SK-N-SH treated with all-trans-retinoic acid at 6 μM for 48 hours (cell line): ENCODE measurements around the gene PTPN13.

Source experiments
- ATAC-seq: fragments of 200-7000 bp; cut with Tn5 transposase; 3 replicates; pipeline ENCODE4 v1.9.1; 2020; ENCODE audit warnings: mild to moderate bottlenecking, moderate library complexity
- ARNTL ChIP-seq: fragments of 450-650 bp; formaldehyde crosslinking; IDR thresholded peaks from 2 replicates; pipeline ENCODE4 v1.5.0; 2020; ENCODE audit warnings: low read depth, mild to moderate bottlenecking, moderate library complexity, borderline replicate concordance
- CREB5 ChIP-seq: fragments of 250-450 bp; sonication (Bioruptor Pico); IDR thresholded peaks from 2 replicates; pipeline ENCODE4 v1.5.1; 2020; ENCODE audit warnings: low read depth, mild to moderate bottlenecking, moderate library complexity
- CSDC2 ChIP-seq: fragments of 250-450 bp; sonication (Bioruptor Pico); IDR thresholded peaks from 2 replicates; pipeline ENCODE4 v1.5.0; 2020; ENCODE audit warnings: mild to moderate bottlenecking, moderate library complexity
- CSRNP3 ChIP-seq: fragments of 250-450 bp; sonication (Bioruptor Pico); IDR thresholded peaks from 2 replicates; pipeline ENCODE4 v1.5.1; 2021; ENCODE audit warnings: mild to moderate bottlenecking, moderate library complexity
- GLIS3 ChIP-seq: fragments of 250-450 bp; sonication (Bioruptor Pico); IDR thresholded peaks from 2 replicates; pipeline ENCODE4 v1.5.0; 2020; ENCODE audit warnings: mild to moderate bottlenecking, moderate library complexity
- POU6F1 ChIP-seq: fragments of 250-450 bp; sonication (Bioruptor Pico); IDR thresholded peaks from 2 replicates; pipeline ENCODE4 v1.8.0; 2021; ENCODE audit warnings: low read depth, mild to moderate bottlenecking, moderate library complexity, borderline replicate concordance
- PPARA ChIP-seq: fragments of 250-450 bp; sonication (Bioruptor Pico); IDR thresholded peaks from 2 replicates; pipeline ENCODE4 v1.5.0; 2020; ENCODE audit warnings: mild to moderate bottlenecking, borderline replicate concordance
- RARB ChIP-seq: fragments of 250-450 bp; sonication (Bioruptor Pico); IDR thresholded peaks from 2 replicates; pipeline ENCODE4 v1.8.0; 2021; ENCODE audit warnings: mild to moderate bottlenecking, moderate library complexity
- TSHZ2 ChIP-seq: fragments of 250-450 bp; sonication (Bioruptor Pico); IDR thresholded peaks from 2 replicates; pipeline ENCODE4 v1.5.0; 2020; ENCODE audit warnings: mild to moderate bottlenecking, moderate library complexity
- ZC3H10 ChIP-seq: fragments of 250-450 bp; sonication (Bioruptor Pico); IDR thresholded peaks from 2 replicates; pipeline ENCODE4 v1.5.1; 2021; ENCODE audit warnings: mild to moderate bottlenecking, moderate library complexity
- ZFP3 ChIP-seq: fragments of 250-450 bp; sonication (Bioruptor Pico); IDR thresholded peaks from 2 replicates; pipeline ENCODE4 v1.5.0; 2020; ENCODE audit warnings: mild to moderate bottlenecking, moderate library complexity
- ZFP30 ChIP-seq: fragments of 450-650 bp; formaldehyde crosslinking; IDR thresholded peaks from 2 replicates; pipeline ENCODE4 v1.5.0; 2022; ENCODE audit warnings: mild to moderate bottlenecking, moderate library complexity
- ZNF565 ChIP-seq: fragments of 450-650 bp; formaldehyde crosslinking; conservative IDR thresholded peaks from 2 replicates; pipeline ENCODE4 v1.5.0; 2020; ENCODE audit warnings: low read depth, mild to moderate bottlenecking, moderate library complexity

The PTPN13 gene

GRCh38 chr4:86755388-86755787, 161.3 kb downstream of the PTPN13 start:
- no peak for TF ChIP-seq CSRNP3 (CRISPR knock-in tag)
- no peak for TF ChIP-seq PPARA
- no peak for TF ChIP-seq ARNTL
- TF ChIP-seq CSDC2 (CRISPR knock-in tag): no peak
- TF ChIP-seq ZNF565: no peak
- TF ChIP-seq ZFP3 (CRISPR knock-in tag): no peak
- no peak for TF ChIP-seq TSHZ2 (CRISPR knock-in tag)
- no peak for TF ChIP-seq RARB (CRISPR knock-in tag)
- ATAC-seq: no peak

GRCh38 chr4:86757468-86757867, 163.4 kb downstream of the PTPN13 start:
- TF ChIP-seq ZFP30 (CRISPR knock-in tag): no peak
- no peak for ATAC-seq

GRCh38 chr4:86759298-86759697, 165.2 kb downstream of the PTPN13 start:
- TF ChIP-seq PPARA (no peak), CSDC2 (CRISPR knock-in tag) (no peak), ZC3H10 (no peak)
- TF ChIP-seq, all 23 proteins: peak for 0
- no peak for ATAC-seq

- no peak for ATAC-seq
- no peak for TF ChIP-seq ZFP30 (CRISPR knock-in tag)
- no peak for TF ChIP-seq CREB5
These were observed 168.5 kb downstream of the PTPN13 start for GRCh38 chr4:86762649-86763048.

GRCh38 chr4:86769794-86770193, 175.7 kb downstream of the PTPN13 start:
- no peak for TF ChIP-seq TSHZ2 (CRISPR knock-in tag)
- TF ChIP-seq ZNF565: no peak
- no peak for TF ChIP-seq ZFP3 (CRISPR knock-in tag)
- no peak for TF ChIP-seq GLIS3 (CRISPR knock-in tag)
- TF ChIP-seq POU6F1 (CRISPR knock-in tag): no peak
- TF ChIP-seq ARNTL: no peak
- TF ChIP-seq CREB5: no peak
- no peak for TF ChIP-seq PPARA
- ATAC-seq: no peak
